CD4-positive, alpha-beta T cell treated with Interleukin-6 for 4 hours (primary cell): ENCODE measurements around the gene FOXF1.

Experiments
- DNase-seq: peaks from one replicate; pipeline ENCODE4 v3.0.0-alpha.2; 2020; ENCODE audit warnings: mixed read lengths

FOXF1 gene

DNA sequence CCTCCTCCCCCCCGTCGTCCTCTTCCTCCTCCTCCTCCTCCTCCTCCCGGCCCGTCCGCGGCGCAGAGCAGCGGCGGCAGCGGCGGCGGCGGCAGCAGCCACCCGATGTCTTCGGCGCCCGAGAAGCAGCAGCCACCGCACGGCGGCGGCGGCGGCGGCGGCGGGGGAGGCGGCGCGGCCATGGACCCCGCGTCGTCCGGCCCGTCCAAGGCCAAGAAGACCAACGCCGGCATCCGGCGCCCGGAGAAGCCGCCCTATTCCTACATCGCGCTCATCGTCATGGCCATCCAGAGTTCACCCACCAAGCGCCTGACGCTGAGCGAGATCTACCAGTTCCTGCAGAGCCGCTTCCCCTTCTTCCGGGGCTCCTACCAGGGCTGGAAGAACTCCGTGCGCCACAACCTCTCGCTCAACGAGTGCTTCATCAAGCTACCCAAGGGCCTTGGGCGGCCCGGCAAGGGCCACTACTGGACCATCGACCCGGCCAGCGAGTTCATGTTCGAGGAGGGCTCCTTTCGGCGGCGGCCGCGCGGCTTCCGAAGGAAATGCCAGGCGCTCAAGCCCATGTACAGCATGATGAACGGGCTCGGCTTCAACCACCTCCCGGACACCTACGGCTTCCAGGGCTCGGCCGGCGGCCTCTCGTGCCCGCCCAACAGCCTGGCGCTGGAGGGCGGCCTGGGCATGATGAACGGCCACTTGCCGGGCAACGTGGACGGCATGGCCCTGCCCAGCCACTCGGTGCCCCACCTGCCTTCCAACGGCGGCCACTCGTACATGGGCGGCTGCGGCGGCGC, at the start of gene FOXF1:
TSS of gene FOXF1 (plus strand) at position 63 of the 797 bp plus-strand sequence. CDS start at position 106, 43 bp downstream.
- no peak for DNase-seq

DNA sequence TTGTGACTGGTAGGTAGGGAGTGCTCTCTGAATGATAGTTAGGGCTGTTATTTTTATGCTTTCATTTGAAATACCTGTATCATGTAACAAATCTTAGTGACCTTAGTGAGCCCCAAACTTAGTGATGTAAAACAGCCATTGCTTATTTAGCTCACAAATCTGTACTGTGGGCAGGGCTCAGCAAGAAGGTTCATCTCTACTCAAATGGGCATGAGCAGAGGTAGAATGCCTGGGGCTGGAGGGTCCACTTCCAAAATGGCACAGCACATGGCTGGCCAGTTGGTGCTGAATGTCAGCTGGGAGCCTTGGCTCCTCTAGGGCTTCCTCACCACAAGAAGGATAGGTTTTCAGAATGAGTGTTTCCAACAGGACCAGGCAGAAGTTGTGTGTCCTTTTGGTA, 49.3 kb upstream of the FOXF1 start:
- no peak for DNase-seq

DNA sequence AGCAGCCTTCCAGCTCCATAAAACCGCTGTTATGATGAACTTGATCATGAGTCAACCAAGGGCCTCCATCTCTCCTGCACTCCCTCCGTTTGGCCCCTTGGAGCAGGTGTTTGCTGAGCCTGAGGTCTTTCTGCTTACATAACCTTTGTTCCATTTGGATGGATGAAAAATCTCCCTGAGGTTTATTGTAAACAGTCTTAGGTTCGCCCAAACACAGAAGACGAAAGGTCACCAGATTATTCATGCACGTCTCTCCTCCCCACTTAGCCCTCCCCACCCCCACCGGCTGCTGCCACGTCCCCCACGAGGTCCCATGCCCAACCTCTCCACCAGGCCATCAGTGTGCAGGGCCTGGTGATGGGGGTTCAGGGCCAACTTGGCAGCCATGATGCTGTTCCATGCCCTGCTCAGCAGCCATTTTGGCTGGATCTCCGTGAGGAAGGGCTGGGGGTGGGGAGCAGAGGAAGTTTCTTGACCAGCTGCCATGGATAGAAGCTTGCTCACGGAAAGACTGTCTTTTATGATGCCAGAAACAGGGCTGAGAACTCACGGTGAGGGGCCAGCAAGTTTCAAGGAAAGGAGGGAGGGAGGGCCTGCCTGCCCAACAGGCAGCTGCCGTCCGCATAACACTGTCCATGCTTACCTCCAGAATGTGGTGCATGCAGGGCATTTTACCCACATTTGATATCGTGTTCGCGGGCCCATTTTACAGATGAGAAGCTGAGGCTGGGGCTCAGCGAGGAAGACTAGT, 47.8 kb upstream of the FOXF1 start:
- no peak for DNase-seq

DNA sequence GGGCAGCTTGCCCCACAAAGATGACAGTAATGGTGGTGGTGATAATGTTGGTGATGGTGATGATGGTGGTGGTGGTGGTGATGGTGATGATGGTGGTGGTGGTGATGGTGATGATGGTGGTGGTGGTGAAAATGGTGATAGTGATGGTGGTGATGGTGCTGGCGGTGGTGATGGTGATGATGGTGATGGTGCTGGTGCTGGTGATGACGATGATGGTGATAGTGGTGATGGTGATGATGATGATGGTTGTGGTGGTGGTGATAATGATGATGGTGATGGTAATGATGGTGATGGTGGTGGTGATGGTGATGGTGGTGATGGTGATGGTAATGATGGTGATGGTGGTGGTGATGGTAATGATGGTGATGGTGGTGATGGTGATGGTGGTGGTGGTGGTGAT, 46.3 kb upstream of the FOXF1 start:
- no peak for DNase-seq

DNA sequence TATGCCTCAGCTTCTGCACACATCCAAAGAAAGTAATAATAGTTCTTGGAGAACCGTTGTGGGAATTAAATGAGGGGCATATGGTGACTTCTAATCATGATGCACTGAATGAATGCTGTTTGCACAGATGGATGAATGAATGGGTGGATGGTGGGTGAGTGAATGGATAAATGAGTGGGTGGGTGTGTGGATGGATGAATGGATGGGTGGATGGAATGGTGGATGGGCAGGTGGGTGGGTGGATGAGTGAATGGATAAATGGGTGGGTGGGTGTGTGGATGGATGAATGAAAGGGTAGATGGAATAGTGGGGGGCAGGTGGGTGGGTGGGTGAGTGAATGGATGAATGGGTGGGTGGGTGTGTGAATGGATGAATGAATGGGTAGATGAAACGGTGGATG, 44.9 kb upstream of the FOXF1 start:
- no peak for DNase-seq

DNA sequence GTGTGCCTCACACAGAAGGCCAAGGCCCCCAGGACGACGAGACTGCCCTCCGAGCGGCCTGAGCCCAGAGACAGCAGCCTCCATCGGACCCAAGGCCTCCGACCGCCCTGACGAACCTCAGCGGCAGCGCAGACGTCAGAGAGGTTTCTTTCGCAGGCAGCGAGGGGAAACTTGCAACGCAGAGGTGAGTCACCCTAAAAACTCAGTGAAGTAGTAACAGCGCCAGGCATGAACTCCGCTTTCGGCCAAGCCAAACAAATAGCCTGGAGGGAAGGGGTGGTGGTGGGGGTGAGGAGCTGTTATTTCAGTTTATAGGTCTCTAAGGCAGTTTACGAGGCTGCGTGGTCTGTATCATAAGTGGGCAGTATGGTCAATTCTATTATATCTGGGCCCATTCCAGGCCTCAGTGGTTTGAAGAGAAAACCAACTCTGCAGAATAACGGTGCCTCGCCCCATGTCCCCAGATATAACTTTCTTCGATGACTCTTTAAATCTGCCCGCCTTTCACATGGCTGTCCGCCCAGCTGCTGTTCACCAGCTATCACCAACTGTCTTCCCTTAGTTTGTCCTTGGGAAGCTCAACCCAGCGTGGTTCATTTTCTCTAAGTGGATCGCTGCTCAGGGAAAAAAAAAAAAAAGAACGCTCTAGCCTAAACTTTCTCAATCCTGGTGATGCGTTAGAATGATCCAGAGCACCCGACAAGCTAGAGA, 43.5 kb upstream of the FOXF1 start:
- DNase-seq, result no peak

DNA sequence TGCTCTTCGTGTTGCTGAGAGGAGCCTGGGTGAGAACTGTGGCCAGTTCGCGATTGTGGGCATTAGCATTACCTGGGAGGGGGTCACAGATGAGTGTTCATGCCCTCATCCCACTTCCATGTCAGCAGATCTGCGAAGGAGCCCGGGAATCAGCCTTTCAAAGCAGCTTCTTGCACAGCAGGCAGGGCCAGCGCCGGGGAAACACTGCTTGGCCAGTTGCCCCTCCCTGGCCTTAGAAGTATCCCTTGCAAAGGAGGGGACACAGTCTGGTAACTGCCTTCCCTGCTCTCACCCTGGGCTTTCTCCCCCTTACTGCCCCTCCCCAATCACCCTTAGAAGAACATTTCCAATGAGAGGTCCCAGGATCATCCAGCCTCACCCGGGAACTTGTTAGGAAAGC, 42.8 kb upstream of the FOXF1 start:
- DNase-seq, result no peak

DNA sequence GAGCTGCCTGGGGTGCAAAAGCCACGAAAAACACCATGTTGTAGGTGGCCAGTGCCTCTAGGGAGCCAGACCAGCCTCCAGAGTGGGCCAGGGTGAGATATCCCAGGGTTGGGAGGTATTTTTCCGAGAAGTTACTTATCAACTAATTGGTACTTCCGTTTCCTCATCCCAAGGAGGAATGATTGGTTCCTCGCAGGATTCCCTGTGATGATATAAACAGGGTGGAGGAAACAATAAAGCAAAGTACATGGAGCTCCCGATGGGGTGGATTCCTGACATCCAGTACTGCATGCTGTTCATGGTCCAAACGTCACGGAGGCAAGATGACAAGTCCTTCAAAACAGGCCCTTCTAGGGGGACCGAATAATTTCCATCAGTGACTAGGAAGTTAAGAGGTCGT, 39.4 kb upstream of the FOXF1 start:
- no peak for DNase-seq

DNA sequence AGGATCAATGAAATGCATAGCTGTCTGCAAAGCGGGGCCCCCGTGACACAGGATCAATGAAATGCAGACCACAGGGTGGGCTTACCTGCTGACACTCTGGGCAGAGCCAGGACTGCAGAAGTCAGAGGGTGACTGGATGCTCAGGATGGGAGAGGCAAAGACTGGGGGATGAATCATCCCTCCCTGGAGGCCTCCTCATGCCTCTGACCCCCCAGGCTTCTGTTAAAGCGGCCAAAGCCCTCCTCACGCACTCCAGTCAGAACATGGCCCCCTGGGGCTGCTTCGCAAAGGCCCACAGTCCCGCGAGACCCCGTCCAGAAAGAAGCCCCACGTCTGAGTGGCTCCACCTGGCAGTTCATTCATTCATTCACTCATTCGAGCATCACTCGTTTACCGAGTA, 38.4 kb upstream of the FOXF1 start:
- no peak for DNase-seq

DNA sequence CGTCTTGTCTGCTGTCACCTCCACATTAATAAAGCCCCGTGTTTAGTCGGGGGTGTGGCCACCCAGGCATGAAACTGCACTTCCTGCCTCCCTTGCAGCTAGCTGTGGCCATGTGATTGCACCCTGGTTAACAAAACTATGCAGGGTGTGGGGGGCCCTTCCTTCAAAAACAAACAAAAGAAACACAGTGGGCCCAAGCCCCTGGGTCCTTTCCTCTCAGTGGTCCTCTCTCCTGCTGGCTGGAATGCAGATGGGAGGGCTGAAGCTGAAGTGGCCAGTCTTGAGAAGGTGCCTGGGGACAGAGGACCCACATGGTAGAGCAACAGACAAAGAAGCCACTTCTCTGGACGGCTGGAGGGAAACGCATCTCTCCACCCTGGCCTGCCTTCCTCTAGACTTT, 38.0 kb upstream of the FOXF1 start:
- no peak for DNase-seq

DNA sequence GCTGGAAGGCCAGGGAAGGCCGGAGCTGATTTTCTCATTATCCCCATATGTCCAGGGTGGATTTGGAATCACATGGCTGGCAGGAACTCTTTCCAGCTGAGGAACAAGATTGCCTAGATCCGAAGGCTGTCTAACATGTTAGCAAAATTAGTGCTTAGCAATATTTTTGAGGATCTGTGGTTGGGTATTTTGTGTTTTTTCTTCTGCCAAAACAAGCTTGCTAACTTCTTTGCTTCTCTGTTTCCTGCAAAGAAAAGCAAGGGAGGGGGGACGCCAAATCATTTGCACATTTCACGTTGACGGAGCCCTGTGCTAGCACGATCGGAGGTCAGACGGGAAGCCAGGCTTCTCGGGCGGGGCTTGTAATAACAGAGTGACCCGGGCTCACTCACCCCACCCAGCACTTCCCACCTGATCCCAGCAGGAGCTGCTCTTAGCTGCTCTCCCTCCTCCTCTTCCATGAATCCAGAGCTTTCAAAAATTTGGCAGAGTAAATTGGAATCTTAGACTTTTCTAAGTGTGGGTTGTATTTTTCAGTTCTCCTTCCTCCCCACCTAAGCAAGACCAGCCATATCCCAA, 33.3 kb upstream of the FOXF1 start:
- DNase-seq, result no peak

DNA sequence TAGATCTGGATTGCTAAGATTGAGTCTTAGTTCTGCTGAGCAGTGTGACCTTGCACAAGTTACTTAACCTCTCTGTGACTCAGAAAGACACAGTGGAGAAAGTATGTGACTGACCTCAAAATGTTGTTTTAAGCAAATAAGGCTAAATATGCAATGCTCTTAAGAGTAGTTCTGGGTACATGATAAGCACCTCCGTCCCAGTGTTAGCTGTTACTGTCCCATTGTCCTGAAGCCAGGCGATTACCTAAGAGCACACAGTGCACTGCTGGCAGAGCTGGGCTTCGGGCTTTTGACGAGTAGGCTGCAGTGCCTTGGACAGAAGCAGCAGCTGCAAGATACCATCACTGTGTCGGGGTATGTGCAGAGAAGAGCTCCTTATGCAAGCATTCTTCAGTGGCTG, 32.7 kb upstream of the FOXF1 start:
- DNase-seq, result no peak

DNA sequence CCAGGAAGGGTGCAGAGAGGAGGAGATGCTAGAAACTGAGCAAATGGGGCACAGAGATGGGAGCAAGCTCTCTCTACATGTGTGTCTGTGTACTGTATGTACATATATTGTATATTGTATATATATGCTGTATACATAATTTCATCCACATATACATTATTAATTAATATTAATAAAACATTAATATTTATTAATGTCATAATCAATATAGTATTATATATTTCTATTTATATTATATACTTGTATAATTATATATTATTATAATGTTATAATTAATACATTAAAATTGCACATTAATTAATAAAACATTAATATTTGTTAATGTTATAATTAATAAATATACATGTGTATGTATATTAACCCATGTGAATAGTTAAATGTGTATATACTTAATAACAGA, 31.5 kb upstream of the FOXF1 start:
- DNase-seq, result no peak

DNA sequence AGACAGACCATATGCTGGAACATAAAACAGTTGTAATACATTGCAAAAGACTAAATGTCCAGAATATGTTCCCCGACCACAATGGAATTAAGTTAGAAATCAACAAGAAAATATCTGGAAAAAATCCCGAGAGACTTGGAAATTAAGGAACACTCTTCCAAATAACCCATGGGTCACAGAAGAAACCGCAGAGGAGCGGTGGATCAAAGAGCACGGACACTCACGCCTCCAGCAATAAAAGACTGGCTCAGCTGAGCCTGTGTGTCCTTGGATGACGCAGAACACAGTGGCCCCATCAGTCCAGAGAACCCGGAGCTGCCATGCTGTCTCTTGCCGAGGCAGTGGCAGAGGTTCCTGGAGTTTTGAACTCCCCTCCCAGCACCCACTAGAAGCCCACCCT, 30.9 kb upstream of the FOXF1 start:
- no peak for DNase-seq

DNA sequence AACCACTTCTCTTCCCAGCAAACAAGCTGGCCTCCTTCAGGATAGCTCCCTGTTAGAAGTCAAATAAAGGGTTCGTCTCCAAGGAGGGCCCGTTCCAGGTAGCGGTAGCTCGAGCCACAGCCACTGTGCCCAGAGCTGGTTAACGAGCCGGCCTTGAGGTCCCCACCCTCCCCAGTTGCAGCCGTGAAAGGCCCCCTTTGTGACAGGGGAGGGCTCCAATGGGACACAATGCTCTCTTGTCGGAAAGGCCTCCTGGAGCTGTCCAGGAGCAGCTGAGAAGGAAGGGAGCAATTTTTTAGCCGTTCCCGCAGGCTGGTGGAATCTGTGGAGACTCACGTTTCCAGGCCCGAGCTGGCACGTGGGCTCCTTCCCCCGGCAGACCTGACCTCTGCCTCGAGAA, 29.9 kb upstream of the FOXF1 start:
- DNase-seq, result no peak

DNA sequence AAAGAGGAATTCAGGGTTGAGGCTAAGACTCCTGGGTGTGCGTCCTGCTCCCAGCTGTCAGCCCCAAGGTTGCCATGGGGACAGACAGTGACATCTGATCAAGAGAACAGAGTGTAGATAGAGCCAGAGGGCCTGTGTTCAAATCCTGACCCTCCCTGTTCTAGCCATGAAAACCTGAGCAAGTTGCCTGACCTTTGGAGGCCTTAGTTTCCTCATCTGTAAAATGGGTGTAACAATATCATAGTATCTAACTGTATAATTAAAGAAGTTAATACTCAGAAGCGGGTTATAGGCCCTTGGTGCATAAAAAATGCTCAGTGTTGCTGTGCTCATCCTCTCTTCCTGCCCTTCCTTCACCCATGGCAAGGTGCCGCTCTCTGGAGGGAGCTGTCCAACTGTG, 28.7 kb upstream of the FOXF1 start:
- no peak for DNase-seq

DNA sequence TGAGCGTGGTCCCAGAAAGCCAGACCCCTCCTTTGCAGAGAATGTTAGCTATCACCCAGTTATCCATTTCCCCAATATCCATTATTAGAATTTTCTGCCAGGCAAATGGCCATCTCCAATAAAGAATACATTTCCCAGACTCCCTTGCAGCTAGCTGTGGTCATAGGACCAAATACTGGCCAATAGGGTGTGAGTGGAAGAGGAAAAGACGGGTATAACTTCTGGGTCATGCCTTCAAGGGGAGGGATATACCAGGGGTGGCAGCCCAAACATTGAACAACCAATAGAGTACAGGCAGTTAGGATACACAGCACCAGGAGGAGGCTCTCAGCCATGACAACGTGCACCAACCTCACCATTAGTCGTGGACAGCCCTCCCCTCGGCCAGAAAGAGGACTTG, 26.1 kb upstream of the FOXF1 start:
- DNase-seq, result no peak

DNA sequence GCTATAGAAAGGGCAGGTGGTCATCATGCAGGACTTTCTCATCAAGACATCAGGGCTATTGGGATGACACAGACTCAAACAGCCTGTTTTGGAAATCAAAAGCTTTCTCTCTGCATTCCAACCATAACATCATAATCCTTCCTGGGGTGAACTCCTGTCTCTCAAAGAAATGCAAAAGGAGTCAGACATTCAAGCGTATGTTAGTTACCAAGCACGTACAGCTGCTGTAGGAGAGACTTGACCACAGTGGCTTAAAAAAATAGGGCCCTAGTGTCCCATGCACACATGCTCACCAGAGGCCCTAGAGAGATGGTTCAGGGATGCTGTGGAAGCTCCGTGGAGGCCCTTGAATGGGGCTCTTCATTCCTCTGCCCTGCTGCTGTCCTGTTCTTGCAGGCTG, 24.6 kb upstream of the FOXF1 start:
- no peak for DNase-seq

DNA sequence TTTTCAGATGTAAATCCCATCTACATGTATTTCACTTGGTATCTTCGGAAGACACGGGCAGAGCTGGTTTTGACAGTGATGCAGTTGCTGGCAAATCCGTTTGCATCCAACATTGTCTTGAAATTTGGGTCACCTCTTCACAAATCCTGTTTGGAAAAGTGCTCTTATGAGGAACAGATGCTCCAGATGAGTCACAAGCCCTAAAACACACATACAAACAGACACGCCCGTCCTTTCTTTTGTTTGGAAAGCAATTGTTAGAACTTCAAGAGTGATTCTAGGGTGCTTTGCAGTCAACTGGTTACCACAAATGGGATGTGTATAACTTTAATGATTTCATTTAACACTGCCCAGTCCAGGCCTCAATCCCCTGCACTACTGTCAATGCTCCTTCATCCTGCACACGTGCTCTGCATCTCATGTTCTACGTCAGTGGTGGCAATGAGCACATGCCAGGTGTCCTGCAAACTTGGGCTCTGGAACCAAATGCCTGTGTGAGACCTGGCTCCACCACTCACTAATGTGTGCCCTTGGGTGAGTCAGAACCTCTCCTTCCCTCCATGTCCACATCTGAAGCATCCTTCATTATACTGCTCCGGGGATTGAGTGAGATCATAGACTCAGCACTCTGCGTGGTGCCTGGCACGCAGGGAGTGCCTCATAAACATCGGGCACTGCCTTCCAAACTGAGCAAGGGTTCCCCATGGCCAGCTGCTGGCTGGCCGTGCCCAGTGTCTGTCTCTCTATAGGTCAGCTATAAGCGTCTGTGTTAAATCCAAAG, 19.3 kb upstream of the FOXF1 start:
- no peak for DNase-seq

DNA sequence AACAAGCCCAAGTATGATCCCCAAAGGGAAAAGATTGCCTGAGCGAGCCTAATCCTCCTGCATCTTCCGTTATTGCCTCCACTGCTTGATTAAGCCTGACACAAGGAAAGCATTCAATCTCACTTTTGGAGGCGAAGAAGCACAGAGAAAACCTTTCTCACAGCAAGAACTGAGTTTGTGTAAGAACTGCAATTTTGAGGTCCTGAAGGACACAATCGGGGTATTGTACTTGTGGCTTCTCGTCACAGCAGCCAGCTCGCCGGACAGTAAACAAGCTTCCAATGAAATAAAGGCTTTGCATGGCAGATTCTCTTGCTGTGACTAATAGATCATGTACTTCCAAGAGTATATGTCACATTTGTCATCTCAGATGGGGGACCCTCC, 18.7 kb upstream of the FOXF1 start:
- DNase-seq, result no peak

DNA sequence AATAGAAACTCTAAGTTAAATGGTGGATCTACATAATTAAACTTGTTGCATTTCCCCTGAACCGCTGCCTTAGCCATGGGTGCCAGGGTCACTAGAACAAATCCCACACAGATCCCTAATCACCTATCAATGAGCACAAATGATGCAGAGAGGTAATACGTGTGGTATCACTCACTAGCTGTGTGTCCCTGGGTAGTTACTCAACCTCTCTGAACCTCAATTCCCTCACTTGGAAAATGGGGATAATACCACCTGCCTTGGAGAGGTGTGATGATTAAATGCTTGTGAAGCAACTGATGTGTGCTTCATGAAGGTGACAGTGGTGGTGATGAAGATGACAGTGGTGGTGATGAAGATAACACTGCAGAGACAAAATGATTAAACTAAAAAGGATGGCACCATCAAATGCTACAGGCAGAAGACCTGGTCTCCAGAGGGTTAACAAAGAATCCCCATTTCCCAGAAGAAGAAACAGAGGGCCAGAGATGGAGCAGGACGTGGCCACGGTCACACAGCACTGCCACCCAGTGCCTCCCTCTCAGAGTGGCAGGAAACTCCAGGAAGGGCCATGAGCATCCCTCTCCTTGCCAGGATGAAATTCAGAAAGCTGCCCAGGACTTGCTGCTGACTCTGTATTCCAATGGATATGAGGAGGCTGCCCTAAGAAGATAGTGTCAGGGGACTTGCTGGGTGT, 17.9 kb upstream of the FOXF1 start:
- DNase-seq, result no peak

DNA sequence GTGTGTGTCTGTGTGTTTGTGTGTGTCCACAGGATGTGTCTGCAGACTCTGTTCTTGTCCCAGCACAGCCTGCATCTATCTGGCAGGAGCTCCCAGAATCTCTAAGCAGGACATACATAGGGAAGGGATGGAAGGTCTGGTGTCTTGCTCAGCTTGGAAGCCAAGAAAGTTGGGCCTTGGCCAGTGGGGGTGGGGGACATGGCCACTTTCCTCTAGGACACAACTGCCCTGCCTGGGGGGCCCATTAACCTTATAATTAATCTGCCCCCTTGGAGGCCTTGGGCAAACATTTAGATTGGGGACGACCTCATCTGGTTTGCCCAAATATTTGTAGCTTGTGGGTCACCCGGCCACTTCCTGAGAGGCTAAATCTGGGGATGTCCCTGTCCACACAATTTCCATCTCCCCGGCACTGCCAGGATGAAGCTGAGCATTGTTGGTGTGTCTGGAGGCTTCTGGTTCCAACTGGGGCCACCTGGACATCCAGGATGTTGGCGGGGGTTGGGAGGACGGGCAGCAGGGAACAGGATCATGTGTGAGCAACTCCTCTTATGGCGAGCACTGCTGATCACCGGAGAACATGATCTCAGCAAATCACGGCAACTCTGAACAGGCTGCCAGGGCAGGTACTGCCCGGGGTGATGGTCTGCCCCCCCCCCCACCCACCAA, 17.2 kb upstream of the FOXF1 start:
- no peak for DNase-seq
